ENCODE results near the gene RPN2. TPM values are rescaled to one million over a fixed set of nuclear protein-coding genes. Genes with fewer than 3 reads are reported as not detected.

RPN2 gene
- total and polyA plus RNA-seq, 11 donors = 36.3 to 206 (median 105) TPM

DNA sequence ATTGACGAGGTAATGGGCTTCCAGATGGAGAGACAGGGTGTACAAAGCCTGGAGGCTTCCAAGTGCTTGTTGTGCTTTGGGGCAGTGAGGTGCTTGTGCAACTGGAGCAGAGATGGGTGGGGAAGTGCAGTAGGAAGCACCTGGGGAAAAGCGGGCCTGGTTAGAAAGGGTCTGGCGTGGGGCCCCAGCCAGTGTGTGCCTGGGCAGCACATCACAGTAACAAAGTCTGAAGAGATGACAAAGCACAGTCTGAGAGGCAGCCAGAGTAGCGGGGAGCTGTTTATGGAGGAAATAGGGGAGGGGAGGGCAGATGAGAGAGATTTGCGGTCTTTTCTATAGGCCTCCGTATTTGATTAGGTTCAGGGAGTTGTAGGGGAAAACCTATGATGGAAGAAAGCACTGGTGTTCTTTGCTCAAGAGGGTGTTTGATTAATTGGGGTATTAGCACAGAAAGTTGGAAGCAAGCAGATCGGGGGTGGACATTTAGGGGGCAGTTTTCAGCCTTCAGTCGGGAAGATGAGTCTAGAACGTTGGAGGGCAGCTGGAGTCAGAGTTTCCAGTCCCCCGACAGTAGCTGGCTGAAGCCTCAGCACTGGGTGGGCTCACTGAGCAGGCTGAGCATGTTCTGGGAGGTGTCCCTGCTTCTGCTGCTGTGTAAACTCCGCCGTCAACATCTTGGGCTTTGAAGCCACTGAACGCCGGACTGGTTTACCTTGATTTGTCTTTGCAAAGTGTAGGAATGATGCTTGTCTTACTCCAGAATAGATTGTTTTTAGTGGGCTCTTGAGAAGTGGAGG is 15.7 kb downstream of the RPN2 start:
- ATAC-seq (no peak), DNase-seq (no peak)
- 59 to 65% (median 62%) methylated on average over 14 of the region's 14 CpGs for WGBS, 4 donors
- Histone ChIP-seq H3K27me3 (no peaks in the 10 kb centered on the region), H3K9me3 (no peaks in the 10 kb centered on the region), H3K36me3 (peaks cover 0 to 43% (median 27%) of the 10 kb centered on the region in 9 donors), H3K4me3 (no peak overlapping the region), H3K27ac (peak overlapping the region in 1 of 12 donors; percentile 8), H3K4me1 (peaks cover 0 to 48% (median 28%) of the 10 kb centered on the region in 12 donors)
- TF ChIP-seq CTCF (IDR thresholded peaks at IDR 0.05) = no peak
- TF ChIP-seq POLR2A (IDR thresholded peaks at IDR 0.05) = no peak
- intact Hi-C loops (cut with DNase I) = loop anchor here (2.0 to 10.0 kb wide), 6 partner anchors 190 to 342 kb away; partner anchors contain the start of gene BLCAP (in 1 of the 10)

- WGBS, 4 donors = 70 to 85% (median 82%) methylated on average over 15 to 16 of the region's 16 CpGs
- TF ChIP-seq CTCF (IDR thresholded peaks at IDR 0.05) = no peak
- TF ChIP-seq POLR2A (IDR thresholded peaks at IDR 0.05) = no peak
- Histone ChIP-seq H3K4me3 (no peak overlapping the region), H3K36me3 (peaks cover 0 to 76% (median 50%) of the 10 kb centered on the region in 9 donors), H3K27me3 (no peaks in the 10 kb centered on the region), H3K27ac (no peak overlapping the region), H3K4me1 (peaks cover 0 to 23% (median 6%) of the 10 kb centered on the region in 12 donors), H3K9me3 (no peaks in the 10 kb centered on the region)
- no peak for DNase-seq
- intact Hi-C loops (cut with DNase I) = loop anchor here in 7 of 10 donors (5.0 to 10.0 kb wide), 3 partner anchors 186 to 338 kb away; no protein-coding TSS in a partner anchor
- no peak for ATAC-seq
Observed at GRCh38 chr20:37198932-37199660, 20.0 kb downstream of the RPN2 start.

GRCh38 chr20:37200376-37200775 is 21.2 kb downstream of the RPN2 start:
- H3K27me3 ChIP-seq = no peaks in the 10 kb centered on the region
- intact Hi-C loops (cut with DNase I) = loop anchor here in 3 of 10 donors (2.0 to 5.0 kb wide), 3 partner anchors 68 to 332 kb away; no protein-coding TSS in a partner anchor
- no peak overlapping the region for H3K4me3 ChIP-seq
- H3K4me1 ChIP-seq = peaks cover 0 to 13% (median under 1%) of the 10 kb centered on the region in 12 donors
- H3K36me3 ChIP-seq = peaks cover 0 to 89% (median 63%) of the 10 kb centered on the region in 9 donors
- no peak for DNase-seq
- no peak for ATAC-seq
- TF ChIP-seq CTCF (IDR thresholded peaks at IDR 0.05) (no peak), POLR2A (IDR thresholded peaks at IDR 0.05) (no peak)
- WGBS, 4 donors = 91 to 94% (median 93%) methylated on average over 4 of the region's 4 CpGs
- H3K27ac ChIP-seq = no peak overlapping the region
- H3K9me3 ChIP-seq = no peaks in the 10 kb centered on the region

All from heart left ventricle (tissue), 16 donors.